Measurements from ENCODE around the gene CHST2. TPM values are rescaled to one million over a fixed set of nuclear protein-coding genes. Genes with fewer than 3 reads are reported as not detected.

CHST2 gene
- total RNA-seq, 4 donors from 2014 or later: 2.8 to 20.6 (median 7.9) TPM

DNA sequence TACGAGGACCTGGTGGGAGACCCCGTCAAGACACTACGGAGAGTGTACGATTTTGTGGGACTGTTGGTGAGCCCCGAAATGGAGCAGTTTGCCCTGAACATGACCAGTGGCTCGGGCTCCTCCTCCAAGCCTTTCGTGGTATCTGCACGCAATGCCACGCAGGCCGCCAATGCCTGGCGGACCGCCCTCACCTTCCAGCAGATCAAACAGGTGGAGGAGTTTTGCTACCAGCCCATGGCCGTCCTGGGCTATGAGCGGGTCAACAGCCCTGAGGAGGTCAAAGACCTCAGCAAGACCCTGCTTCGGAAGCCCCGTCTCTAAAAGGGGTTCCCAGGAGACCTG is 2.5 kb downstream of the CHST2 start:
- no peaks in the 10 kb centered on the region for H3K36me3 ChIP-seq
- H3K27me3 ChIP-seq: no peaks in the 10 kb centered on the region
- peak overlapping the region in 2 of 4 donors; percentile 85 to 89 for H3K27ac ChIP-seq
- no peak for DNase-seq
- TF ChIP-seq, protein P1, sequence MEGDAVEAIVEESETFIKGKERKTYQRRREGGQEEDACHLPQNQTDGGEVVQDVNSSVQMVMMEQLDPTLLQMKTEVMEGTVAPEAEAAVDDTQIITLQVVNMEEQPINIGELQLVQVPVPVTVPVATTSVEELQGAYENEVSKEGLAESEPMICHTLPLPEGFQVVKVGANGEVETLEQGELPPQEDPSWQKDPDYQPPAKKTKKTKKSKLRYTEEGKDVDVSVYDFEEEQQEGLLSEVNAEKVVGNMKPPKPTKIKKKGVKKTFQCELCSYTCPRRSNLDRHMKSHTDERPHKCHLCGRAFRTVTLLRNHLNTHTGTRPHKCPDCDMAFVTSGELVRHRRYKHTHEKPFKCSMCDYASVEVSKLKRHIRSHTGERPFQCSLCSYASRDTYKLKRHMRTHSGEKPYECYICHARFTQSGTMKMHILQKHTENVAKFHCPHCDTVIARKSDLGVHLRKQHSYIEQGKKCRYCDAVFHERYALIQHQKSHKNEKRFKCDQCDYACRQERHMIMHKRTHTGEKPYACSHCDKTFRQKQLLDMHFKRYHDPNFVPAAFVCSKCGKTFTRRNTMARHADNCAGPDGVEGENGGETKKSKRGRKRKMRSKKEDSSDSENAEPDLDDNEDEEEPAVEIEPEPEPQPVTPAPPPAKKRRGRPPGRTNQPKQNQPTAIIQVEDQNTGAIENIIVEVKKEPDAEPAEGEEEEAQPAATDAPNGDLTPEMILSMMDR (IDR thresholded peaks at IDR 0.05): no peak
- no peak for TF ChIP-seq POLR2A (IDR thresholded peaks at IDR 0.05)
- H3K4me1 ChIP-seq: peaks cover 0 to 21% (median 4%) of the 10 kb centered on the region in 4 donors
- H3K4me3 ChIP-seq: peak overlapping the region in 1 of 4 donors; percentile 84
- H3K9me3 ChIP-seq: no peaks in the 10 kb centered on the region

DNA sequence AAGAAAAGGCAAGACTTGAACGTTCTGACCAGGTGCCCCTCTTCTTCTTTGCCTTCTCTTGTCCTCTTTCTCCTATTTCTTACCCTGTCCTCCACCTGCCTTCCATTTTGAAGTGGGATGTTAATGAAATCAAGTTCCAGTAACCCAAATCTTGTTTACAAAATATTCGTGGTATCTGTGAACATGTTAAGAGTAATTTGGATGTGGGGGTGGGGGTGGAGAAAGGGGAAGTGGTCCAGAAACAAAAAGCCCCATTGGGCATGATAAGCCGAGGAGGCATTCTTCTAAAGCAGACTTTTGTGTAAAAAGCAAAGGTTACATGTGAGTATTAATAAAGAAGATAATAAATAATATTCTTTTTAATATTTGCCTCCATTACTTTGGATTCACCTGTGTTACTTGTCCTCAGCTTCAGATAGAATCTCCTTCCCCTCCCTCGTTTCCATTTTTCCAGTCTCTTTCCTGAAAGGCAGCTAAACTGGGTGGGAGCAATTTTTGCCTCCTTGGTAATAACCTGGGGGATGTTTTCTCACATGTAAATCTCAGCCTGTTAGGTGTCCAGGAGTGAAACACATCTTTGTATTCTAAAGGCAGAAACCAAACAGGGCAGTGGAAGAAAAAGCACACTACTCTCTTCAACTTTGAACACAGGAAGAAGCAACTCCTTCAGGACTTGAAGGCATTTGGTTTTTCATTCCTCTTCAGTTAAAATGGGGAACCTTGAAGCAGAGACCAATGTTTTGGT is 3.2 kb downstream of the CHST2 start:
- Histone ChIP-seq H3K36me3 (no peaks in the 10 kb centered on the region), H3K4me3 (no peak overlapping the region), H3K4me1 (peaks cover 0 to 21% (median 4%) of the 10 kb centered on the region in 4 donors), H3K27me3 (no peaks in the 10 kb centered on the region), H3K27ac (peak overlapping the region in 1 of 4 donors; percentile 89), H3K9me3 (no peaks in the 10 kb centered on the region)
- DNase-seq: peak in 1 of 3 donors; percentile 46
- no peak for TF ChIP-seq POLR2A (IDR thresholded peaks at IDR 0.05)
- TF ChIP-seq, protein P1 (IDR thresholded peaks at IDR 0.05): no peak

DNA sequence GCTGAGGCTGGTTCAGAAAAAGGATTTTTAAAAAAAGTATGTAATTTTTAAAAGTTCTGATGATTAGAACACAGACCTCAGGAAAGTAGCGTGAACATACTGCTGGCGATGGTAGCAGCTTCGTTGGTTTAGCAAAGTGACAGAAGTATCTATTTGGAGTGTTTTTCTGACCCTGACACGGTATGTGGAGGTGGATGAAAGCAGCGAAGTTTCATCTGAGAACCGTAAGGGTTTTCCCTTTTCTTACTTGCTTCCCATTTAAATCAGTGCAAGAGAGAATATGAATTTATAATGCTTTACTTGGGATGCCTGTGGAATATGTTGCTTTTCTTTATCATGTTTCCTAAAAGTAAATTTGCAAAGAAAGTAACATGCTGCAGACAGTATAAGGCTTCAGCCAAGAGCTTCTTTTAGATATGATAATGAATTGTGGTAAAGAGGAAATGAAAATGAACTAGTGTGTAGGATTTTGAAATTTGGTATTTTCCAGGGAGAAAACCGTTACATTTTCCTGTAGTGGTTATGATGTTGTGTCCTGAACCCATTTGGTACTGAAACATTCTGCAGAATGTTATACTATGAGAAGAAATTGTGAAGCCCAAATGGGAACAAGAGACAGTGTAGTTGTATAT is 3.9 kb downstream of the CHST2 start:
- H3K36me3 ChIP-seq: no peaks in the 10 kb centered on the region
- peak overlapping the region in 1 of 4 donors; percentile 89 for H3K27ac ChIP-seq
- no peak for DNase-seq
- TF ChIP-seq POLR2A (IDR thresholded peaks at IDR 0.05): no peak
- TF ChIP-seq, protein P1 (IDR thresholded peaks at IDR 0.05): no peak
- no peaks in the 10 kb centered on the region for H3K9me3 ChIP-seq
- no peak overlapping the region for H3K4me3 ChIP-seq
- peaks cover 0 to 21% (median 4%) of the 10 kb centered on the region in 4 donors for H3K4me1 ChIP-seq
- no peaks in the 10 kb centered on the region for H3K27me3 ChIP-seq

DNA sequence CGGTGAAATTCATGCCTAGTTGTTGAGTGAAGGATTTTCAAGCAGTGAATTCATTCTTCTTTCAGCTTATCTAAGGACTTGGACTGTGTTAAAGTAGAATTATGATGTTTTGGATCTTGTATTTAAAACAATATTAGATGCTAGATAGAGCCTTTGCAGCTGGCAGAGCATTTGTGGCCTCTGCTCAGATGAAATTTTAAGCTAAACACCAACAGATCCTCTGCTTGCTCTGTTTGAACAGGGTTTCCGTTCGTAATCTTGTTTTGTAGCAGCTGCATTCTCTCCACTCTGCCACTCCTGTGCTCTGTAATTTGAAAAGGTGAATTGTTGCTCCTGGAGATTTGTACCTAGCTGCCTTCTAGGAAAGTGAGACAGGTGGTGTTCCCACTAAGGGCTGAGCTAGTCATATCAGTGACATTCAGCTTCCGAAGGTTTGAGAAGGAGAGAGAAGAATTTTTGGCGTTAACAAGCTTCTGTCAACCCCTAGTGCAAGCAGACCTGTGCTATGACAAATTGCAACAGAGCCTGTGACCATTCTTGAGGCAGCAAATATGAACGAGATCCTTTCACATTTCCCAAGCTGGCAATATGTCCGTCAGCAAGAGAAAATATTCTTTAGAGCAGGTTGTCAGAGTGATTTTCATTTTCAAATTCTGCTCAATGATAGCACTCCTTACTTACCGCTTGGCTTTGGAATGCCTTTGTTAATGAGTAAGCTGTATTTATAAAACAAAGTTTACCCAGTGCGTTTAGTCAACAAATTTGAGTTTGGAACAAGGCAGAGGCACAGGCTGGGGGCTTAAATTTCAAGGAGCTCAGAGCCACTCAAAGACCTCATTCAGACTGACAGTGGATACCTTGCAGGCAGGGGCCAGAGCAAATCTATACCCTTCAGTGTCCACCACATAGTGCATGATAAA is 5.3 kb downstream of the CHST2 start:
- TF ChIP-seq, protein P1 (IDR thresholded peaks at IDR 0.05): no peak
- no peak for TF ChIP-seq POLR2A (IDR thresholded peaks at IDR 0.05)
- Histone ChIP-seq H3K4me3 (peak overlapping the region in 1 of 4 donors; percentile 7), H3K4me1 (peaks cover 0 to 15% (median 4%) of the 10 kb centered on the region in 4 donors), H3K9me3 (no peaks in the 10 kb centered on the region), H3K27me3 (no peaks in the 10 kb centered on the region), H3K27ac (no peak overlapping the region), H3K36me3 (no peaks in the 10 kb centered on the region)
- no peak for DNase-seq

DNA sequence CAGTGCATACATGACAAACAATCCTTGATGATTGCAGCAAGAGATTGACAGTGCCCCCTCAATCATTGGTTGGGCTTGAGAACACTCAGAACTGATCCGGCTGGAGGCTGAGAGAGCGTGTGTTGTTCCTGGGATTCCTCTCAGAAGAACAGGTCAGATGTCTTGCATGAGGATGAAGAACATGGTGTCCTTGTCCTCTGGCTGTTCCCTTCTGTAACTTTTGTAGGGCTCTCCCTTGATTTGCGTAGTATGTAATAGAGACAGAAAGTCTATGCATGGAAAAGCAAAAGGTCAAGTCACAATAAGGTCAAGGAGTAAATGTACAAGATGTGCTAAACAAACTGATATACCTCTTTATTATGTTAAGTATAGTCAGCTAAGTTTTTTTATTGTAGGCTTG is 8.2 kb downstream of the CHST2 start:
- peak overlapping the region in 1 of 4 donors; percentile 34 for H3K27ac ChIP-seq
- DNase-seq: no peak
- TF ChIP-seq, protein P1 (IDR thresholded peaks at IDR 0.05): no peak
- TF ChIP-seq POLR2A (IDR thresholded peaks at IDR 0.05): no peak
- H3K9me3 ChIP-seq: no peaks in the 10 kb centered on the region
- no peaks in the 10 kb centered on the region for H3K36me3 ChIP-seq
- no peaks in the 10 kb centered on the region for H3K27me3 ChIP-seq
- H3K4me3 ChIP-seq: no peak overlapping the region
- H3K4me1 ChIP-seq: no peaks in the 10 kb centered on the region
